NB4 (cell line): Measurements from ENCODE around the gene ENTPD1.
A peak's percentile ranks its signal among the peaks of the same experiment; 100 is the strongest.

ENCODE experiments used
- DNase-seq: peaks from one replicate; pipeline ENCODE4 v3.0.0; 2010; ENCODE audit warnings: low read depth
- H3K4me3 ChIP-seq: one replicate; pipeline ENCODE4 v1.5.1; 2011; ENCODE audit warnings: mild to moderate bottlenecking, low read depth, low read length, moderate library complexity
- CTCF ChIP-seq: IDR thresholded peaks from one replicate; pipeline ENCODE4 v1.5.1; 2012; ENCODE audit warnings: low read depth, low read length
- MYC ChIP-seq: IDR thresholded peaks from 2 replicates; pipeline ENCODE4 v1.6.1; 2011; ENCODE audit warnings: low read depth, low read length
- POLR2A ChIP-seq: IDR thresholded peaks from 2 replicates; pipeline ENCODE4 v1.6.1; 2011; ENCODE audit warnings: mild to moderate bottlenecking; ENCODE audit not compliant: insufficient read length; ENCODE audit errors: extremely low read depth
- TF ChIP-seq, protein P1 (sequence below): IDR thresholded peaks from 2 replicates; pipeline ENCODE4 v1.6.1; 2011; ENCODE audit warnings: low read depth, low read length

ENTPD1 gene

GRCh38 chr10:95789902-95790301 is 33.9 kb downstream of the ENTPD1 start:
- no peak for TF ChIP-seq POLR2A
- no peak for TF ChIP-seq CTCF
- TF ChIP-seq MYC, result no peak
- TF ChIP-seq, protein P1, sequence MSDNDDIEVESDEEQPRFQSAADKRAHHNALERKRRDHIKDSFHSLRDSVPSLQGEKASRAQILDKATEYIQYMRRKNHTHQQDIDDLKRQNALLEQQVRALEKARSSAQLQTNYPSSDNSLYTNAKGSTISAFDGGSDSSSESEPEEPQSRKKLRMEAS, result no peak
- H3K4me3 ChIP-seq, result no peak overlapping the region
- DNase-seq, result peak; percentile 63

DNA sequence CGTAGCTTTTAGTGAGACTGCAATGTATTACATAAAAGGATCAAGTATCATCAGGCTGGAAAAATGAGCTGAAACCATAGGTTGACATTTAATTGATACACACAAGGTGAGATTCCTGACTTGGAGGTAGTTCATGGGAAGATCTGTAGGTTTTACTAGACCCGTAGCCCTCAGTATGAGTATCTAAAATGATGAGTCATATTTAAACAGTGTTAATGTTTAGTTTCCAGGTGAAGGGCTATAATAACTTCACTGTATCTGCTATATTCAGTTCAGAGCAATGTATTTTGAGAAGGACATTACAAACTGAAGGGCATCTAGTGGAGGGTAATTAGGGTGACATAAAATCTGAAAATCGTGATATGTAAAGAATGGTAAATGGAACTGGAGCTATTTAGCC is 35.0 kb downstream of the ENTPD1 start:
- DNase-seq, result no peak
- no peak for TF ChIP-seq CTCF
- TF ChIP-seq, protein P1, result no peak
- TF ChIP-seq MYC, result no peak
- no peak for TF ChIP-seq POLR2A
- no peak overlapping the region for H3K4me3 ChIP-seq

GRCh38 chr10:95791425-95791979 is 35.5 kb downstream of the ENTPD1 start:
- no peak for TF ChIP-seq CTCF
- no peak for TF ChIP-seq MYC
- TF ChIP-seq POLR2A, result no peak
- TF ChIP-seq, protein P1, result no peak
- no peak overlapping the region for H3K4me3 ChIP-seq
- no peak for DNase-seq

GRCh38 chr10:95792211-95792780 is 36.3 kb downstream of the ENTPD1 start:
- no peak for TF ChIP-seq MYC
- no peak for TF ChIP-seq POLR2A
- no peak for TF ChIP-seq CTCF
- TF ChIP-seq, protein P1, result no peak
- peak; percentile 48 for DNase-seq

GRCh38 chr10:95792874-95793285 is 36.9 kb downstream of the ENTPD1 start:
- TF ChIP-seq, protein P1, result no peak
- TF ChIP-seq CTCF (no peak), POLR2A (no peak), MYC (no peak)
- no peak overlapping the region for H3K4me3 ChIP-seq
- peak; percentile 26 for DNase-seq

More at GRCh38 chr10:95792211-95792780, 36.3 kb downstream of the ENTPD1 start:
- no peak overlapping the region for H3K4me3 ChIP-seq
